ENCODE data around the gene CAMK1D.

CAMK1D gene

GRCh38 chr10:12657489-12657888 is 308.1 kb downstream of the CAMK1D start:
- DNase-seq (ENCODE audit: low spot score) = no peak

- no peak for DNase-seq (ENCODE audit: low spot score)
Measured at GRCh38 chr10:12658526-12658925, 309.2 kb downstream of the CAMK1D start.

GRCh38 chr10:12659706-12660105 is 310.4 kb downstream of the CAMK1D start:
- DNase-seq (ENCODE audit: low spot score) = no peak

GRCh38 chr10:12660812-12661211 is 311.5 kb downstream of the CAMK1D start:
- no peak for DNase-seq (ENCODE audit: low spot score)

GRCh38 chr10:12661671-12662070 is 312.3 kb downstream of the CAMK1D start:
- no peak for DNase-seq (ENCODE audit: low spot score)

GRCh38 chr10:12663863-12664262 is 314.5 kb downstream of the CAMK1D start:
- DNase-seq (ENCODE audit: low spot score) = no peak

- no peak for DNase-seq (ENCODE audit: low spot score)
Measured at GRCh38 chr10:12665501-12665900, 316.2 kb downstream of the CAMK1D start.

- no peak for DNase-seq (ENCODE audit: low spot score)
Measured at GRCh38 chr10:12667052-12667451, 317.7 kb downstream of the CAMK1D start.

GRCh38 chr10:12668634-12669033 is 319.3 kb downstream of the CAMK1D start:
- no peak for DNase-seq (ENCODE audit: low spot score)

- DNase-seq (ENCODE audit: low spot score) = no peak
Measured at GRCh38 chr10:12670004-12670403, 320.7 kb downstream of the CAMK1D start.

- DNase-seq (ENCODE audit: low spot score) = no peak
Measured at GRCh38 chr10:12675186-12675585, 325.8 kb downstream of the CAMK1D start.

GRCh38 chr10:12679636-12680035 is 330.3 kb downstream of the CAMK1D start:
- no peak for DNase-seq (ENCODE audit: low spot score)

- no peak for DNase-seq (ENCODE audit: low spot score)
Measured at GRCh38 chr10:12681252-12681651, 331.9 kb downstream of the CAMK1D start.

- no peak for DNase-seq (ENCODE audit: low spot score)
Measured at GRCh38 chr10:12684784-12685183, 335.4 kb downstream of the CAMK1D start.

- DNase-seq (ENCODE audit: low spot score) = no peak
Measured at GRCh38 chr10:12685261-12686058, 336.1 kb downstream of the CAMK1D start.

GRCh38 chr10:12687996-12688395 is 338.6 kb downstream of the CAMK1D start:
- DNase-seq (ENCODE audit: low spot score) = no peak

- no peak for DNase-seq (ENCODE audit: low spot score)
Measured at GRCh38 chr10:12689893-12690292, 340.5 kb downstream of the CAMK1D start.

- no peak for DNase-seq (ENCODE audit: low spot score)
Measured at GRCh38 chr10:12690525-12691126, 341.3 kb downstream of the CAMK1D start.

GRCh38 chr10:12691596-12691995 is 342.2 kb downstream of the CAMK1D start:
- DNase-seq (ENCODE audit: low spot score) = no peak

- no peak for DNase-seq (ENCODE audit: low spot score)
Measured at GRCh38 chr10:12697764-12698163, 348.4 kb downstream of the CAMK1D start.

GRCh38 chr10:12699258-12699700 is 349.9 kb downstream of the CAMK1D start:
- DNase-seq (ENCODE audit: low spot score) = no peak

- no peak for DNase-seq (ENCODE audit: low spot score)
Measured at GRCh38 chr10:12699781-12700556, 350.6 kb downstream of the CAMK1D start.

- DNase-seq (ENCODE audit: low spot score) = no peak
Measured at GRCh38 chr10:12700557-12700874, 351.2 kb downstream of the CAMK1D start.
